Esophagus squamous epithelium (tissue), 5 donors: ENCODE data around the gene GNB1L. TPM values are rescaled to one million over a fixed set of nuclear protein-coding genes. Genes with fewer than 3 reads are reported as not detected.

ENCODE experiments used
- DNase-seq: peaks from one replicate; lab custom pipeline; 2025; lab: John Stamatoyannopoulos, UW
- H3K27ac ChIP-seq, 4 donors: fragments of 200-600 bp; sonication (generic); one replicate each; pipeline ENCODE4 v1.5.1; 2016 to 2019; ENCODE audit warnings: mild to moderate bottlenecking in 1 of 4
- H3K27me3 ChIP-seq, 4 donors: fragments of 200-600 bp; sonication (generic); 1 replicate in 3 of 4; 2 replicates in 1 of 4; pipeline versions ENCODE4 v1.5.1 to v1.6.0; 2017 to 2021; ENCODE audit warnings: antibody characterized with exemption in 1 of 4
- H3K36me3 ChIP-seq, 3 donors: fragments of 200-600 bp; sonication (generic); one replicate each; pipeline ENCODE4 v1.5.1; 2016 to 2019
- H3K4me1 ChIP-seq, 3 donors: fragments of 200-600 bp; sonication (generic); one replicate each; pipeline ENCODE4 v1.5.1; 2017 to 2019
- H3K4me3 ChIP-seq, 4 donors: fragments of 200-600 bp; sonication (generic); 1 replicate in 3 of 4; 2 replicates in 1 of 4; pipeline ENCODE4 v1.5.1; 2016 to 2019; ENCODE audit warnings: mild to moderate bottlenecking in 2 of 4, moderate library complexity in 1 of 4
- H3K9me3 ChIP-seq, 3 donors: fragments of 200-600 bp; sonication (generic); one replicate each; pipeline ENCODE4 v1.5.1; 2016 to 2019
- CTCF ChIP-seq, 6 experiments: fragments of 450-650 bp in 4 of 6; fragments of 200-600 bp in 2 of 6; sonication (generic) in 2 of 6; IDR thresholded peaks; one replicate each; pipeline ENCODE4 v1.5.1; 2016 to 2019; ENCODE audit warnings: antibody characterized with exemption in 6 of 6, mild to moderate bottlenecking in 4 of 6, moderate library complexity in 4 of 6
- POLR2A ChIP-seq, 4 donors: fragments of 450-650 bp; IDR thresholded peaks; one replicate each; pipeline ENCODE4 v1.6.1; 2017; ENCODE audit warnings: antibody characterized with exemption in 4 of 4, mild to moderate bottlenecking in 4 of 4, moderate library complexity in 3 of 4
- WGBS, 2 donors: methylation state at CpG; one replicate each; pipeline ENCODE4 v1.1.5; 2018; 5-methylcytosine and 5-hydroxymethylcytosine counted together
- intact Hi-C: fragments of 100-400 bp; cut with DNase I; formaldehyde crosslinking; loops from one replicate; pipeline ENCODE4 v1.15.0; 2022
- total RNA-seq, 4 donors: library from RNA; depleted of rRNA; stranded (reverse); fragments of >200 nt; gene quantifications; one replicate each; pipeline ENCODE4 v1.1.0, GENCODE V29; 2016
- donor health status: DM: yes; HTN: yes; CAD: no.

Gene GNB1L
- total RNA-seq, 4 donors from 2014 or later = 5.7 to 8.5 (median 6.4) TPM

GRCh38 chr22:19751497-19752245 is 103.0 kb downstream of the GNB1L start:
- no peak for TF ChIP-seq POLR2A (IDR thresholded peaks at IDR 0.05)
- TF ChIP-seq CTCF (IDR thresholded peaks at IDR 0.05) = no peak
- WGBS, 2 donors = 92% methylated on average over 4 of the region's 14 CpGs; no CpG with 5 or more reads in 1 of the 2 donors

GRCh38 chr22:19750507-19751490 is 103.9 kb downstream of the GNB1L start:
- no peaks in the 10 kb centered on the region for H3K36me3 ChIP-seq
- no peak overlapping the region for H3K27ac ChIP-seq
- 52 to 67% methylated on average over 12 to 19 of the region's 27 CpGs for WGBS, 2 donors
- no peaks in the 10 kb centered on the region for H3K9me3 ChIP-seq
- no peak overlapping the region for H3K4me3 ChIP-seq
- TF ChIP-seq CTCF (IDR thresholded peaks at IDR 0.05) = no peak
- TF ChIP-seq POLR2A (IDR thresholded peaks at IDR 0.05) = no peak
- no peak for DNase-seq
- peaks cover 6 to 11% (median 9%) of the 10 kb centered on the region in 3 donors for H3K4me1 ChIP-seq
- peaks cover 6 to 70% (median 14%) of the 10 kb centered on the region in 4 donors for H3K27me3 ChIP-seq
- intact Hi-C loops = no loop called here

More at GRCh38 chr22:19751497-19752245, 103.0 kb downstream of the GNB1L start:
- intact Hi-C loops = no loop called here
- Histone ChIP-seq H3K27ac (no peak overlapping the region), H3K36me3 (no peaks in the 10 kb centered on the region), H3K27me3 (peaks cover 6 to 78% (median 21%) of the 10 kb centered on the region in 4 donors), H3K9me3 (no peaks in the 10 kb centered on the region), H3K4me3 (no peak overlapping the region), H3K4me1 (peaks cover 14 to 20% (median 18%) of the 10 kb centered on the region in 3 donors)
- no peak for DNase-seq

GRCh38 chr22:19749876-19750275 is 104.8 kb downstream of the GNB1L start:
- DNase-seq = no peak
- no peak for TF ChIP-seq CTCF (IDR thresholded peaks at IDR 0.05)
- no peak for TF ChIP-seq POLR2A (IDR thresholded peaks at IDR 0.05)
- H3K4me1 ChIP-seq = peaks cover 0 to 2% (median under 1%) of the 10 kb centered on the region in 3 donors
- peaks cover under 1 to 61% (median 6%) of the 10 kb centered on the region in 4 donors for H3K27me3 ChIP-seq
- H3K36me3 ChIP-seq = no peaks in the 10 kb centered on the region
- 68 to 81% methylated on average over 9 to 10 of the region's 12 CpGs for WGBS, 2 donors
- no peak overlapping the region for H3K4me3 ChIP-seq
- H3K27ac ChIP-seq = no peak overlapping the region
- intact Hi-C loops = no loop called here
- H3K9me3 ChIP-seq = no peaks in the 10 kb centered on the region

GRCh38 chr22:19748991-19749664 is 105.5 kb downstream of the GNB1L start:
- DNase-seq = no peak
- Histone ChIP-seq H3K27ac (no peak overlapping the region), H3K36me3 (no peaks in the 10 kb centered on the region), H3K4me1 (no peaks in the 10 kb centered on the region), H3K27me3 (peaks cover 0 to 53% (median 0%) of the 10 kb centered on the region in 4 donors), H3K4me3 (no peak overlapping the region), H3K9me3 (no peaks in the 10 kb centered on the region)
- 65 to 71% methylated on average over 4 to 9 of the region's 15 CpGs for WGBS, 2 donors
- intact Hi-C loops = no loop called here
- no peak for TF ChIP-seq POLR2A (IDR thresholded peaks at IDR 0.05)
- TF ChIP-seq CTCF (IDR thresholded peaks at IDR 0.05) = no peak
